Calu3 (cell line): ENCODE data around the gene VIL1. TPM values are rescaled to one million over a fixed set of nuclear protein-coding genes. Genes with fewer than 3 reads are reported as not detected.

Experiments
- BruUV-seq: library from RNA; stranded (reverse); fragments of 400-500 nt; replicated peaks from 2 replicates; lab custom pipeline; 2021; lab: Mats Ljungman, UMichigan
- CTCF ChIA-PET: fragments of 300-600 bp; sonication (Branson Sonifier 250); formaldehyde crosslinking; loops from one replicate; lab custom pipeline; 2022; ENCODE audit warnings: antibody characterized with exemption; lab: Charles Lee
- DNase-seq: peaks from one replicate; pipeline ENCODE4 v3.0.0; 2022
- H3K27ac Mint-ChIP-seq: one replicate; pipeline ENCODE4 v1.8.0; 2022; ENCODE audit warnings: mixed read lengths; ENCODE audit not compliant: unreplicated experiment
- H3K27me3 Mint-ChIP-seq: one replicate; pipeline ENCODE4 v1.8.0; 2022; ENCODE audit warnings: mixed read lengths; ENCODE audit not compliant: unreplicated experiment
- H3K36me3 Mint-ChIP-seq: one replicate; pipeline ENCODE4 v1.8.0; 2022; ENCODE audit warnings: mild to moderate bottlenecking, moderate library complexity, mixed read lengths; ENCODE audit not compliant: insufficient read depth, unreplicated experiment
- H3K4me1 Mint-ChIP-seq: one replicate; pipeline ENCODE4 v1.8.0; 2022; ENCODE audit warnings: mild to moderate bottlenecking, low read depth, mixed read lengths; ENCODE audit not compliant: unreplicated experiment
- H3K4me3 Mint-ChIP-seq: one replicate; pipeline ENCODE4 v1.8.0; 2022; ENCODE audit warnings: mild to moderate bottlenecking, low read depth, moderate library complexity, mixed read lengths; ENCODE audit not compliant: unreplicated experiment
- H3K9me3 Mint-ChIP-seq: one replicate; pipeline ENCODE4 v1.8.0; 2022; ENCODE audit warnings: low read depth, mixed read lengths; ENCODE audit not compliant: unreplicated experiment
- CTCF ChIP-seq: fragments of 200-600 bp; IDR thresholded peaks from one replicate; pipeline ENCODE4 v1.8.0; 2022; ENCODE audit warnings: antibody characterized with exemption; ENCODE audit not compliant: unreplicated experiment
- intact Hi-C: fragments of 100-400 bp; cut with micrococcal nuclease; formaldehyde crosslinking; loops from one replicate; pipeline ENCODE4 v1.10.0; 2022; ENCODE audit not compliant: unreplicated experiment
- total RNA-seq: library from RNA; stranded (reverse); gene quantifications from 2 replicates; pipeline ENCODE4 v1.2.3, GENCODE V29; 2022

The VIL1 gene
- total RNA-seq, 1 experiment from 2014 or later = 9.0 TPM

GRCh38 chr2:218374795-218375194 is 44.1 kb upstream of the VIL1 start:
- Mint-ChIP-seq H3K4me1 (peaks cover 3% of the 10 kb centered on the region), H3K9me3 (no peaks in the 10 kb centered on the region), H3K4me3 (no peak overlapping the region), H3K27me3 (no peaks in the 10 kb centered on the region), H3K27ac (no peak overlapping the region), H3K36me3 (no peaks in the 10 kb centered on the region)
- no peak for TF ChIP-seq CTCF
- no TSS peak for BruUV-seq
- DNase-seq = no peak
- CTCF ChIA-PET = no interaction called here
- intact Hi-C loops = no loop called here

- Mint-ChIP-seq H3K4me1 (peaks cover 7% of the 10 kb centered on the region), H3K9me3 (no peaks in the 10 kb centered on the region), H3K4me3 (no peak overlapping the region), H3K36me3 (no peaks in the 10 kb centered on the region), H3K27ac (no peak overlapping the region), H3K27me3 (no peaks in the 10 kb centered on the region)
- intact Hi-C loops = no loop called here
- no peak for TF ChIP-seq CTCF
- no peak for DNase-seq
- CTCF ChIA-PET = no interaction called here
- no TSS peak for BruUV-seq
These were observed 43.7 kb upstream of the VIL1 start for GRCh38 chr2:218375212-218375611.

- CTCF ChIA-PET = no interaction called here
- Mint-ChIP-seq H3K27me3 (peaks cover 20% of the 10 kb centered on the region), H3K27ac (no peak overlapping the region), H3K4me1 (peaks cover 17% of the 10 kb centered on the region), H3K36me3 (no peaks in the 10 kb centered on the region), H3K9me3 (no peaks in the 10 kb centered on the region), H3K4me3 (no peak overlapping the region)
- intact Hi-C loops = no loop called here
- no TSS peak for BruUV-seq
- no peak for DNase-seq
- TF ChIP-seq CTCF = no peak
These were observed 40.9 kb upstream of the VIL1 start for GRCh38 chr2:218378053-218378452.

- H3K27ac Mint-ChIP-seq = no peak within 1 kb of the TSS
- intact Hi-C loops = no loop called here
- CTCF ChIA-PET = no interaction called here
- TF ChIP-seq CTCF = no peak
- peaks cover 24% of the 10 kb centered on the region for H3K4me1 Mint-ChIP-seq
- no peaks in the 10 kb centered on the region for H3K9me3 Mint-ChIP-seq
- no peak for DNase-seq
- peaks cover 26% of the 10 kb centered on the region for H3K27me3 Mint-ChIP-seq
- H3K36me3 Mint-ChIP-seq = no peaks in the 10 kb centered on the region
- no TSS peak for BruUV-seq
- H3K4me3 Mint-ChIP-seq = no peak within 1 kb of the TSS
These were observed 37.0 kb upstream of the VIL1 start, which contains the start of gene SLC11A1 for GRCh38 chr2:218381916-218382366. Gene SLC11A1, plus strand, starts transcription at chr2:218382273. Its CDS starts 96 bp downstream, at chr2:218382369.
